ENCODE results near the gene OR52A1. TPM values are rescaled to one million over a fixed set of nuclear protein-coding genes. Genes with fewer than 3 reads are reported as not detected.

Gene OR52A1
- total RNA-seq, 1 donor from 2014 or later: 0.02 TPM

DNA sequence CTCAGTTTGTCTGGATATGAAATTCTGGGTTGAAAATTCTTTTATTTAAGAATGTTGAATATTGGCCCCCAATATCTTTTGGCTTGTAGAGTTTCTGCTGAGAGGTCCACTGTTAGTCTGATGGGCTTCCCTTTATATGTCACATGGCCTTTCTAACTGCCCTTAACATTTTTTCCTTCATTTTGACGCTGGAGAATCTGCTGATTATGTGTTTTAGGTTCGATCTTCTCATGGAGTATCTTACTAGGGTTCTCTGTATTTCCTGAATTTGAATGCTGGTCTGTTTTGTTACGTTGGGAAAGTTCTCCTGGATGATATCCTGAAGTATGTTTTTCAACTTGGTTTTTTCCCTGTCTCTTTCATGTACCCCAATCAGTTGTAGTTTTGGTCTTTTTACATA, 39.2 kb downstream of the OR52A1 start:
- no peak overlapping the region for H3K27ac Mint-ChIP-seq
- H3K4me1 Mint-ChIP-seq: no peaks in the 10 kb centered on the region

DNA sequence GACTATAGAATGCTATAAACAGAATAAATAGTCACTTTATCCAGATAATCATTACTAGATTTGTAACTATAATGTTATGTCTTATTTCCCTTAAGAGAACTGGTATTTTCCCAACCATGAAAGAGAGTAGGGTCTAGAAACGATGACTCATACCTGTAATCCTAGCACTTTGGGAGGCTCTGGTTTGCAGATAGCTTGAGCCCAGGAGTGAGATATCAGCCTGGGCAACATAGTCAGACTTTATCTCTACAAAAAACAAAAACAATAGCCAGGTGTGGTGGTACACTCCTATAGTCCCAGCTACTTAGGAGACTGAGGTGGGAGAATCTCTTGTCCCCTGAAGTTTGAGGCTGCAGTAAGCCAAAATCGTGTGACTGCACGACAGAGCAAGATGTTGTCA, 47.3 kb downstream of the OR52A1 start:
- H3K9me3 Mint-ChIP-seq: no peaks in the 10 kb centered on the region
- H3K27me3 Mint-ChIP-seq (ENCODE audit: low read depth): peaks cover 14% of the 10 kb centered on the region
- no peak for DNase-seq (ENCODE audit: low spot score in 2 of 2, unreplicated experiment in 2 of 2)
- no peaks in the 10 kb centered on the region for H3K4me1 Mint-ChIP-seq
- H3K36me3 Mint-ChIP-seq: no peaks in the 10 kb centered on the region
- no peak overlapping the region for H3K27ac Mint-ChIP-seq
- no peak overlapping the region for H3K4me3 Mint-ChIP-seq
- TF ChIP-seq, protein P1, sequence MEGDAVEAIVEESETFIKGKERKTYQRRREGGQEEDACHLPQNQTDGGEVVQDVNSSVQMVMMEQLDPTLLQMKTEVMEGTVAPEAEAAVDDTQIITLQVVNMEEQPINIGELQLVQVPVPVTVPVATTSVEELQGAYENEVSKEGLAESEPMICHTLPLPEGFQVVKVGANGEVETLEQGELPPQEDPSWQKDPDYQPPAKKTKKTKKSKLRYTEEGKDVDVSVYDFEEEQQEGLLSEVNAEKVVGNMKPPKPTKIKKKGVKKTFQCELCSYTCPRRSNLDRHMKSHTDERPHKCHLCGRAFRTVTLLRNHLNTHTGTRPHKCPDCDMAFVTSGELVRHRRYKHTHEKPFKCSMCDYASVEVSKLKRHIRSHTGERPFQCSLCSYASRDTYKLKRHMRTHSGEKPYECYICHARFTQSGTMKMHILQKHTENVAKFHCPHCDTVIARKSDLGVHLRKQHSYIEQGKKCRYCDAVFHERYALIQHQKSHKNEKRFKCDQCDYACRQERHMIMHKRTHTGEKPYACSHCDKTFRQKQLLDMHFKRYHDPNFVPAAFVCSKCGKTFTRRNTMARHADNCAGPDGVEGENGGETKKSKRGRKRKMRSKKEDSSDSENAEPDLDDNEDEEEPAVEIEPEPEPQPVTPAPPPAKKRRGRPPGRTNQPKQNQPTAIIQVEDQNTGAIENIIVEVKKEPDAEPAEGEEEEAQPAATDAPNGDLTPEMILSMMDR (IDR thresholded peaks at IDR 0.05; ENCODE audit: unreplicated experiment): no peak

More for the DNA sequence above, 39.2 kb downstream of the OR52A1 start:
- Mint-ChIP-seq H3K4me3 (no peak overlapping the region), H3K36me3 (no peaks in the 10 kb centered on the region), H3K9me3 (peaks cover 7% of the 10 kb centered on the region), H3K27me3 (ENCODE audit: low read depth) (peaks cover 8% of the 10 kb centered on the region)
- DNase-seq (ENCODE audit: low spot score in 2 of 2, unreplicated experiment in 2 of 2): no peak
- TF ChIP-seq, protein P1 (IDR thresholded peaks at IDR 0.05; ENCODE audit: unreplicated experiment): no peak

DNA sequence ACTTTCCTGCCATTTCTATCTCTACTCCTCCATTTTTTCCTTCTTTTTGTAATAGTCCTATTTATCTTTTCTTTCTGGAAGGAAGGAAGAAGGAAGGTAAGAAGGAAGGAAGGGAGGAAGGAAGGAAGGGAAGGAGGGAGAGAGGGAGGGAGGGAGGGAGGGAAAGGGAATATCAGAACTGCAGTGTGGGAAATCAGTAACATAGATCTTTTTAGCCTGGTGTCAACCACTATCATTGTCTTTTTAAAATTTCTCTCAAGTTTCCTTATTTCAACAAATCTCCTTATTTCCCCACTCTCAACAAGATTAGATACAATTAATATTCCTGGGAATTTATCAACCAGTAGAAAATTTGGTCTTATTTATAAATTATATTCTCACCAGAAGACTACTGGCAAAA, 51.5 kb downstream of the OR52A1 start:
- peaks cover 17% of the 10 kb centered on the region for H3K27me3 Mint-ChIP-seq (ENCODE audit: low read depth)
- H3K36me3 Mint-ChIP-seq: no peaks in the 10 kb centered on the region
- H3K4me1 Mint-ChIP-seq: no peaks in the 10 kb centered on the region
- TF ChIP-seq, protein P1 (IDR thresholded peaks at IDR 0.05; ENCODE audit: unreplicated experiment): no peak
- H3K27ac Mint-ChIP-seq: no peak overlapping the region
- no peak for DNase-seq (ENCODE audit: low spot score in 2 of 2, unreplicated experiment in 2 of 2)
- no peaks in the 10 kb centered on the region for H3K9me3 Mint-ChIP-seq
- H3K4me3 Mint-ChIP-seq: no peak overlapping the region

DNA sequence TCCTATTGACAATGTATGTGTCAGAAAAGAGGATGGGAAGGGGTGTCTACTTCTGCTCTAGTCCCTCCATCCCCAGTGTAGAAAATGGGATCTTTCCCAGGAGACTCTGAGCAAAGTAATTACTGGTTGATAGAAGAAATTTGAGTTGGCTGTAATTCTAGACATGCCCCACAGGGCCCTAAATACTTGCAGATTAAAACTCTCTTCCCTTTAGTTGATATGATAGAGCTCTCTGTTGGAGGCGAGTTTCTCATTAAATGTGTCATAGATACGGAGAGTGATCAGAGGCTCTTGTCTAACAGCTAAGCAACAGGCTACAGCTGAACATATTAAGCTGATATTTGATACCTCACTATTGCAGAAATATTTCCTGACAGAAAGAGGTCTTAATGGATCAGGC, 52.3 kb downstream of the OR52A1 start:
- no peak for DNase-seq (ENCODE audit: low spot score in 2 of 2, unreplicated experiment in 2 of 2)
- Mint-ChIP-seq H3K4me1 (no peaks in the 10 kb centered on the region), H3K4me3 (no peak overlapping the region), H3K27me3 (ENCODE audit: low read depth) (peaks cover 14% of the 10 kb centered on the region), H3K36me3 (no peaks in the 10 kb centered on the region), H3K27ac (no peak overlapping the region), H3K9me3 (no peaks in the 10 kb centered on the region)
- TF ChIP-seq, protein P1 (IDR thresholded peaks at IDR 0.05; ENCODE audit: unreplicated experiment): no peak

DNA sequence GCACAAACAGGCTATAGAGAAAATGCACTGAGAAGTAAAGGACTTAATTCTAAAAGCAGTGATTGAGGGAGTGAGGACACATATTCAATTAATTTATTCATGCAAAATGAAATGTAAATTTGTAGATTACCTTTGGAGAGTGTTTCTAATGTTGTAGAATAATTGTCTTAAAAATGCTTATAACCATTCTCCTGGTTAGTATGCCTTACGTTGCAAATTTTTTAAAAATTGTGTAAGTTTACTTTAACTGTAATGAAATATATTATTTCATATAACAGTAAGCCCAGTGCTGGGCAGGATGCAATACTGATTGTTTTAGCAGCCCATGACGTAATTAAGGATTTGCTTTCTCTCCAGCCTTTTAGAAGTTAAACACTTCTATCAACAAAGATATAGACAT, 58.5 kb downstream of the OR52A1 start:
- no peak overlapping the region for H3K4me3 Mint-ChIP-seq
- H3K4me1 Mint-ChIP-seq: peaks cover 3% of the 10 kb centered on the region
- H3K9me3 Mint-ChIP-seq: no peaks in the 10 kb centered on the region
- H3K27ac Mint-ChIP-seq: no peak overlapping the region
- peaks cover 18% of the 10 kb centered on the region for H3K27me3 Mint-ChIP-seq (ENCODE audit: low read depth)
- H3K36me3 Mint-ChIP-seq: no peaks in the 10 kb centered on the region
- TF ChIP-seq, protein P1 (IDR thresholded peaks at IDR 0.05; ENCODE audit: unreplicated experiment): no peak
- no peak for DNase-seq (ENCODE audit: low spot score in 2 of 2, unreplicated experiment in 2 of 2)

Other genes with a start within 250 kb of the OR52A1 start
- gene OR51G2, start 235.4 kb downstream of the OR52A1 start, total RNA-seq: not detected in 3 replicates
- not detected in 3 replicates for gene OR51G1, start 230.4 kb downstream of the OR52A1 start, total RNA-seq
- gene OR51A4, start 207.2 kb downstream of the OR52A1 start, total RNA-seq: not detected in 3 replicates
- gene OR51A2, start 199.0 kb downstream of the OR52A1 start, total RNA-seq: not detected in 3 replicates
- gene OR51L1, start 159.9 kb downstream of the OR52A1 start, total RNA-seq: not detected in 3 replicates
- gene OR52J3, start 108.2 kb downstream of the OR52A1 start, total RNA-seq: not detected in 3 replicates
- not detected in 3 replicates for gene OR52E2, start 95.1 kb downstream of the OR52A1 start, total RNA-seq
- gene OR52E1, start 85.2 kb downstream of the OR52A1 start, total RNA-seq: not detected in 3 replicates
- gene OR52A5, start 16.4 kb downstream of the OR52A1 start, total RNA-seq: not detected in 3 replicates
- gene OR51V1, start 45.9 kb upstream of the OR52A1 start, total RNA-seq: not detected in 3 replicates
- not detected in 3 replicates for gene HBB, start 72.3 kb upstream of the OR52A1 start, total RNA-seq
- gene HBD, start 79.7 kb upstream of the OR52A1 start, total RNA-seq: 1.9 to 3.0 TPM (median 2.6 TPM) in 3 replicates
- gene HBG1, start 95.1 kb upstream of the OR52A1 start, total RNA-seq: not detected in 3 replicates
- gene HBG2, start 100.0 kb upstream of the OR52A1 start, total RNA-seq: 0.38 to 0.54 TPM in 2 of 3 replicates, not detected in the other
- 0.29 to 0.41 TPM (median 0.34 TPM) in 3 replicates for gene HBE1, start 115.2 kb upstream of the OR52A1 start, total RNA-seq
- 0.25 to 0.65 TPM (median 0.47 TPM) in 3 replicates for gene OR51B4, start 147.2 kb upstream of the OR52A1 start, total RNA-seq
- 0.41 to 0.56 TPM in 2 of 3 replicates, not detected in the other for gene OR51B2, start 169.5 kb upstream of the OR52A1 start, total RNA-seq
- gene OR51B5, start 188.8 kb upstream of the OR52A1 start, total RNA-seq: 0.89 to 1.2 TPM (median 1.1 TPM) in 3 replicates
- gene OR51B6, start 196.8 kb upstream of the OR52A1 start, total RNA-seq: not detected in 3 replicates
- not detected in 3 replicates for gene OR51M1, start 229.1 kb upstream of the OR52A1 start, total RNA-seq

All from mesothelial cell of epicardium (in vitro differentiated cells).